ENCODE data around the gene AMMECR1. TPM values are rescaled to one million over a fixed set of nuclear protein-coding genes. Genes with fewer than 3 reads are reported as not detected.

The AMMECR1 gene
- total RNA-seq, 2 experiments from 2014 or later: 7.6 to 8.4 TPM

DNA sequence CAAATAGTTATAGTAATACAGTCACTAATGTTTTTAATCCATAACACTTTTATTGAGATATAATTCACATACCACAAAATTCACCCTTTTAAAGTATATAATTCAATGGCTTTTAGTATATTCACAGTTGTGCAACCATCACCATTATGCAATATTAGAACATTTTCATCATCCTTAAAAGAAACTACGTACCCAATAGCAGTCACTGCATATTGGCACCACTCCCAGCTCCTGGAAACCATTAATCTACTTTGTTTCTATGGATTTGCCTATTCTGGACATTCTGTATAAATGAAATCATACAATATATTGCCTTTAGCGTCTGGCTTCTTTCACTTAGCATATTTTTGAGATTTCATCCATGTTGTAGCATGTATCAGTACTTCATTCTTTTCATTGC, 99.3 kb downstream of the AMMECR1 start:
- H3K27ac Mint-ChIP-seq: no peak overlapping the region
- TF ChIP-seq, protein P1, sequence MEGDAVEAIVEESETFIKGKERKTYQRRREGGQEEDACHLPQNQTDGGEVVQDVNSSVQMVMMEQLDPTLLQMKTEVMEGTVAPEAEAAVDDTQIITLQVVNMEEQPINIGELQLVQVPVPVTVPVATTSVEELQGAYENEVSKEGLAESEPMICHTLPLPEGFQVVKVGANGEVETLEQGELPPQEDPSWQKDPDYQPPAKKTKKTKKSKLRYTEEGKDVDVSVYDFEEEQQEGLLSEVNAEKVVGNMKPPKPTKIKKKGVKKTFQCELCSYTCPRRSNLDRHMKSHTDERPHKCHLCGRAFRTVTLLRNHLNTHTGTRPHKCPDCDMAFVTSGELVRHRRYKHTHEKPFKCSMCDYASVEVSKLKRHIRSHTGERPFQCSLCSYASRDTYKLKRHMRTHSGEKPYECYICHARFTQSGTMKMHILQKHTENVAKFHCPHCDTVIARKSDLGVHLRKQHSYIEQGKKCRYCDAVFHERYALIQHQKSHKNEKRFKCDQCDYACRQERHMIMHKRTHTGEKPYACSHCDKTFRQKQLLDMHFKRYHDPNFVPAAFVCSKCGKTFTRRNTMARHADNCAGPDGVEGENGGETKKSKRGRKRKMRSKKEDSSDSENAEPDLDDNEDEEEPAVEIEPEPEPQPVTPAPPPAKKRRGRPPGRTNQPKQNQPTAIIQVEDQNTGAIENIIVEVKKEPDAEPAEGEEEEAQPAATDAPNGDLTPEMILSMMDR (IDR thresholded peaks at IDR 0.05): no peak
- H3K36me3 Mint-ChIP-seq (ENCODE audit: low read depth): peaks cover 5% of the 10 kb centered on the region
- DNase-seq (no peak), ATAC-seq (no peak)
- ChIA-PET CTCF (no interaction called here), POLR2A (no interaction called here)
- H3K4me1 Mint-ChIP-seq (ENCODE audit: low read depth): peaks cover 20% of the 10 kb centered on the region
- H3K9me3 Mint-ChIP-seq: no peaks in the 10 kb centered on the region
- intact Hi-C loops (cut with micrococcal nuclease): no loop called here
- no peak overlapping the region for H3K4me3 Mint-ChIP-seq
- no peaks in the 10 kb centered on the region for H3K27me3 Mint-ChIP-seq

DNA sequence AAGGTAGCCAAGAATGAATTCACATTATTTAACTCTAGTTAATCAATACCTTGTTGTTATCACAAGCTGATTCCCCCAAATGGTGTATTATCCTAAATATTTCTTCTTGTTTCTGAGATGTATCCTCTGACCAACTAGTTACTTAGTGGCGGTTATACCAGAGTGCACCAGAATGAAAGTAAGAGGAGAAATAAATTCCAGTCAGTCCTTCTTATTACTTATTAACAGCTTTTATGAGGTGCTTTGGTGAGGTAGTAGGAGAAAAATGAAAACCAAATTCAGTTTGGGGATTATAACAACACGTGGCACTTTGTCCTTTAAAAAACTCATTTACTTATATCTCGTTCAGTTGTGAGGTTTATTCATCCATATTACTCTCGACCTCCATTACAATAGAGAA, 101.9 kb downstream of the AMMECR1 start:
- Mint-ChIP-seq H3K27ac (no peak overlapping the region), H3K36me3 (ENCODE audit: low read depth) (peaks cover 4% of the 10 kb centered on the region), H3K4me1 (ENCODE audit: low read depth) (peaks cover 16% of the 10 kb centered on the region), H3K9me3 (no peaks in the 10 kb centered on the region), H3K27me3 (no peaks in the 10 kb centered on the region), H3K4me3 (no peak overlapping the region)
- ATAC-seq (no peak), DNase-seq (no peak)
- TF ChIP-seq, protein P1 (IDR thresholded peaks at IDR 0.05): no peak
- ChIA-PET POLR2A (no interaction called here), CTCF (no interaction called here)
- intact Hi-C loops (cut with micrococcal nuclease): no loop called here

DNA sequence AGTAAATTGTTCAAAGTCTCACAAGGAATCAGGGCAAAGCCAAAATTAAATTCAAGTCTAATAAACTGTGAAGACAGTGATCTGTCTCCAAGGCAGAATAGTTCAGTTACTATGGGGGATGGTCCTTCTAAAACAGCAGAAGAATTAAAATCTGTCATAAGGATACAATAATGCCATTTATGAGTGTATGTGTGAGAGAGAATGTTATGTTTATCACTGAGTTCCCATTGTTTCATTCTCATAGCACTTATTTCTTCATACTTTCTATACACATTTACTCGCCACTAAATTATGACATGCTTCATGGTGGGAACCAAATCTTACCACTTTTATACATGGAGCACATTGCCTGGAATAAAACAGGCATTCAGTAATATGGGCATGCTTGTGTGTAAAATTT, 102.5 kb downstream of the AMMECR1 start:
- Mint-ChIP-seq H3K9me3 (no peaks in the 10 kb centered on the region), H3K27ac (no peak overlapping the region), H3K27me3 (no peaks in the 10 kb centered on the region), H3K36me3 (ENCODE audit: low read depth) (peaks cover 4% of the 10 kb centered on the region), H3K4me1 (ENCODE audit: low read depth) (peaks cover 17% of the 10 kb centered on the region), H3K4me3 (no peak overlapping the region)
- intact Hi-C loops (cut with micrococcal nuclease): no loop called here
- no peak for DNase-seq
- no peak for ATAC-seq
- POLR2A ChIA-PET: no interaction called here
- TF ChIP-seq, protein P1 (IDR thresholded peaks at IDR 0.05): no peak
- CTCF ChIA-PET: no interaction called here

DNA sequence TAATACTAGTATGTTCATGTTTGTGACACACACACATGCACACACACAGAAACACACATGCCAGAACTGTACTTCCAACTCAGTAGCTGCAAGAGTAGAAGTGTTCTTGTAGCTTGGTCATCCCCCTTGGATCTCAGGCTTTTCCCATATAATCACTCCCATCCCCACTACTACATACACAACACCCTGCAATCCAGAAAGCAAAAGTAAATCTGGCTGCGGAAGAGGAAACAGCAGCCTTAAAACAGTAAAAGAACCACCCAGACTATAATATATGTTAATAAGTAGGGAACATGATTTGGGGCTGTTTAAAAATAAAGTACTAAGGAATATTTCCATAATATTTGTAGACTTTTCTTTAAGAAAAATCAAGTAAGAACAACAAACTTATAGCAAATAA, 103.2 kb downstream of the AMMECR1 start:
- H3K9me3 Mint-ChIP-seq: no peaks in the 10 kb centered on the region
- peaks cover 18% of the 10 kb centered on the region for H3K4me1 Mint-ChIP-seq (ENCODE audit: low read depth)
- DNase-seq (no peak), ATAC-seq (no peak)
- TF ChIP-seq, protein P1 (IDR thresholded peaks at IDR 0.05): no peak
- H3K27ac Mint-ChIP-seq: no peak overlapping the region
- intact Hi-C loops (cut with micrococcal nuclease): no loop called here
- H3K36me3 Mint-ChIP-seq (ENCODE audit: low read depth): peaks cover 4% of the 10 kb centered on the region
- no peak overlapping the region for H3K4me3 Mint-ChIP-seq
- no peaks in the 10 kb centered on the region for H3K27me3 Mint-ChIP-seq
- ChIA-PET CTCF (no interaction called here), POLR2A (no interaction called here)

DNA sequence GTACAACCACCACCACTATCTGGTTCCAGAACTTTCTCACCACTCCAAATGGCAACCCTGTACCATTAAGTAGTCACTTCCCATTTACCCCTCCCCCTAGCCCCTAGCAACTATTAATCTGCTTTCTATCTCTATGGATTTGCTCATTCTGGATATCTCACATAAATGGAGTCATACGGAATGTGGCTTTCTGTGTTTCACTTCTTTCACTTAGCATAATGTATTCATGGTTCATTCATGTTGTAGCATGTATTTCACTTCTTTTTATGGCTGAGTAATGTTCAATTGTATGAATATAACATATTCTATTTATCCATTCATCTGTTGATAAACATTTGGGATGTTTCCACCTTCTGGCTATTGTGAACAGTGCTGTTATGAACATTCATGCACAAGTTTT, 104.7 kb downstream of the AMMECR1 start:
- intact Hi-C loops (cut with micrococcal nuclease): no loop called here
- DNase-seq (no peak), ATAC-seq (no peak)
- CTCF ChIA-PET: no interaction called here
- POLR2A ChIA-PET: no interaction called here
- Mint-ChIP-seq H3K4me3 (no peak overlapping the region), H3K36me3 (ENCODE audit: low read depth) (peaks cover 4% of the 10 kb centered on the region), H3K27me3 (no peaks in the 10 kb centered on the region), H3K4me1 (ENCODE audit: low read depth) (peaks cover 14% of the 10 kb centered on the region), H3K27ac (no peak overlapping the region), H3K9me3 (no peaks in the 10 kb centered on the region)
- TF ChIP-seq, protein P1 (IDR thresholded peaks at IDR 0.05): no peak
